Measurements from ENCODE around the gene ROCK2.

- TF ChIP-seq CTCF (conservative IDR thresholded peaks at IDR 0.05) (no peak), ZFX (IDR thresholded peaks at IDR 0.05) (no peak)
Observed at GRCh38 chr2:11340717-11341116, 3.7 kb downstream of the ROCK2 start.

Data from C4-2B (cell line).